Lung (tissue), 12 donors: Measurements from ENCODE around the gene SYNPO2. TPM values are rescaled to one million over a fixed set of nuclear protein-coding genes. Genes with fewer than 3 reads are reported as not detected.

Source experiments
- ATAC-seq: fragments of 200-7000 bp; cut with Tn5 transposase; one replicate; pipeline ENCODE4 v1.9.1; 2020; ENCODE audit warnings: moderate number of reproducible peaks; ENCODE audit not compliant: insufficient read depth, low FRiP score
- DNase-seq, 3 donors: peaks; one replicate each; pipeline ENCODE4 v3.0.0-alpha.2; 2013 to 2017
- H3K27ac ChIP-seq, 2 donors: one replicate each; pipeline ENCODE4 v1.5.1; 2013; ENCODE audit warnings: mild to moderate bottlenecking in 2 of 2, moderate library complexity in 2 of 2, control low read depth in 1 of 2, inconsistent platforms in 1 of 2, low read depth in 1 of 2, low read length in 1 of 2
- H3K27me3 ChIP-seq, 3 donors: one replicate each; pipeline ENCODE4 v1.5.1; 2013; ENCODE audit warnings: low read length in 2 of 3; ENCODE audit not compliant: control insufficient read depth in 3 of 3, insufficient read depth in 3 of 3
- H3K36me3 ChIP-seq, 4 donors: one replicate each; pipeline ENCODE4 v1.5.1; 2013; ENCODE audit warnings: low read length in 4 of 4, mild to moderate bottlenecking in 1 of 4, moderate library complexity in 1 of 4; ENCODE audit not compliant: control insufficient read depth in 4 of 4, insufficient read depth in 4 of 4
- H3K4me1 ChIP-seq, 5 donors: one replicate each; pipeline ENCODE4 v1.5.1; 2013; ENCODE audit warnings: low read length in 5 of 5, mild to moderate bottlenecking in 2 of 5, moderate library complexity in 1 of 5; ENCODE audit not compliant: control insufficient read depth in 5 of 5, insufficient read depth in 5 of 5
- H3K4me3 ChIP-seq: one replicate; pipeline ENCODE4 v1.5.1; 2013; ENCODE audit warnings: mild to moderate bottlenecking, control low read depth, moderate library complexity
- H3K9ac ChIP-seq, 2 donors: one replicate each; pipeline ENCODE4 v1.5.1; 2013; ENCODE audit warnings: low read length in 2 of 2, control low read depth in 1 of 2; ENCODE audit not compliant: insufficient read depth in 1 of 2
- H3K9me3 ChIP-seq, 4 donors: one replicate each; pipeline ENCODE4 v1.5.1; 2013; ENCODE audit warnings: low read length in 3 of 4, mild to moderate bottlenecking in 1 of 4, moderate library complexity in 1 of 4; ENCODE audit not compliant: control insufficient read depth in 4 of 4, insufficient read depth in 3 of 4
- CTCF ChIP-seq: IDR thresholded peaks from 2 replicates; pipeline ENCODE4 v1.5.1; 2012; ENCODE audit warnings: mild to moderate bottlenecking; ENCODE audit errors: control extremely low read depth, extremely low read depth
- WGBS, 2 donors: extraction: QIAGEN DNeasy Blood & Tissue Kit; methylation state at CpG; one replicate each; pipeline ENCODE4 v1.1.7; 2013; 5-methylcytosine and 5-hydroxymethylcytosine counted together
- polyA plus RNA-seq, 2 donors: library from polyadenylated mRNA; stranded (reverse); fragments of 200-250 nt; gene quantifications; one replicate each; pipeline ENCODE4 v1.2.1, GENCODE V29; 2013
- total RNA-seq, 2 donors: library from RNA; depleted of rRNA in 1 of 2; stranded (reverse); fragments of >200 nt in 1 of 2; gene quantifications; one replicate each; pipeline ENCODE4 v1.2.1, GENCODE V29; 2014 to 2021
- donor health status: control.
- donor health status: control.
- donor health status: Bipolar disorder and iron deficiency.
- donor health status: healthy.
- donor health status: DM: yes; HTN: yes; CAD: no.

SYNPO2 gene
- total and polyA plus RNA-seq, 4 donors: 3.5 to 27.6 (median 10.1) TPM

- Histone ChIP-seq H3K4me1 (peaks cover 0 to 11% (median 3%) of the 10 kb centered on the region in 5 donors), H3K4me3 (no peak overlapping the region), H3K27me3 (no peaks in the 10 kb centered on the region), H3K36me3 (peaks cover 0 to 3% (median 1%) of the 10 kb centered on the region in 4 donors), H3K9ac (no peak overlapping the region), H3K9me3 (peaks cover 0 to 6% (median 0%) of the 10 kb centered on the region in 4 donors), H3K27ac (no peak overlapping the region)
- WGBS, 2 donors: 94 to 95% methylated on average over 18 of the region's 18 CpGs
- no peak for TF ChIP-seq CTCF
- ATAC-seq: no peak
- DNase-seq: no peak
Observed at GRCh38 chr4:119029847-119030535, 141.3 kb downstream of the SYNPO2 start.

- Histone ChIP-seq H3K4me3 (no peak overlapping the region), H3K9ac (no peak overlapping the region), H3K4me1 (peaks cover 0 to 11% (median 1%) of the 10 kb centered on the region in 5 donors), H3K27me3 (no peaks in the 10 kb centered on the region), H3K9me3 (peaks cover 0 to 6% (median 0%) of the 10 kb centered on the region in 4 donors), H3K36me3 (peaks cover 0 to 3% (median 1%) of the 10 kb centered on the region in 4 donors), H3K27ac (no peak overlapping the region)
- 94 to 95% methylated on average over 12 of the region's 12 CpGs for WGBS, 2 donors
- TF ChIP-seq CTCF: no peak
- ATAC-seq: no peak
- no peak for DNase-seq
Observed at GRCh38 chr4:119030536-119030890, 141.9 kb downstream of the SYNPO2 start.

- Histone ChIP-seq H3K4me1 (peaks cover 0 to 6% (median 3%) of the 10 kb centered on the region in 5 donors), H3K36me3 (peaks cover 0 to 3% (median 1%) of the 10 kb centered on the region in 4 donors), H3K27ac (no peak overlapping the region), H3K4me3 (no peak overlapping the region), H3K9me3 (peaks cover 0 to 6% (median 0%) of the 10 kb centered on the region in 4 donors), H3K27me3 (no peaks in the 10 kb centered on the region), H3K9ac (no peak overlapping the region)
- TF ChIP-seq CTCF: no peak
- ATAC-seq: no peak
- no peak for DNase-seq
- 91 to 93% methylated on average over 11 of the region's 11 CpGs for WGBS, 2 donors
Observed at GRCh38 chr4:119031218-119031617, 142.6 kb downstream of the SYNPO2 start.
